GM12801 (cell line): Measurements from ENCODE around the gene ATG9B.

Experiments used
- CTCF ChIP-seq: IDR thresholded peaks from one replicate; pipeline ENCODE4 v1.5.1; 2011; ENCODE audit warnings: control low read depth; ENCODE audit not compliant: insufficient read length; ENCODE audit errors: extremely low read depth

ATG9B gene

DNA sequence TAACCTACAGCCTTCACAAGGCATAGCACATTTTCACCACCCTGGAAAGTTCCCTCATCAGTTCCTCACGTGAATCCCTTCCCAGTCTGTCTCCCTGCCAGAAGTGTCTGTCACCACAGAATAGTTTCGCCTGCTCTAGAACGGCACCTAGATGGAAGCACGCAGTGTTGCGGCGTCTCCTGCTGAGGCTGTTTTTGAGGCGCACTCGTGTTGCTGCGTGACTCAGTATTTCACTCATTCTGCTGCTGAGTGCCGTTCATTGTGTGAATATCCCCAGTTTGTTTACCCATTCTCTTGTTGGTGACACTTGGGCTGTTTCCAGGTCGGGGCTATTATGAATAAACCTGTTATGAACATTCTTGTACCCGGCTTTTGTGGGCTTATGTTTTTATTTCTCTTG, 20.7 kb downstream of the ATG9B start:
- TF ChIP-seq CTCF = no peak

- TF ChIP-seq CTCF = no peak
Measured at GRCh38 chr7:151001546-151001945, 22.7 kb downstream of the ATG9B start.

GRCh38 chr7:151000897-151001495, 23.3 kb downstream of the ATG9B start:
- no peak for TF ChIP-seq CTCF

DNA sequence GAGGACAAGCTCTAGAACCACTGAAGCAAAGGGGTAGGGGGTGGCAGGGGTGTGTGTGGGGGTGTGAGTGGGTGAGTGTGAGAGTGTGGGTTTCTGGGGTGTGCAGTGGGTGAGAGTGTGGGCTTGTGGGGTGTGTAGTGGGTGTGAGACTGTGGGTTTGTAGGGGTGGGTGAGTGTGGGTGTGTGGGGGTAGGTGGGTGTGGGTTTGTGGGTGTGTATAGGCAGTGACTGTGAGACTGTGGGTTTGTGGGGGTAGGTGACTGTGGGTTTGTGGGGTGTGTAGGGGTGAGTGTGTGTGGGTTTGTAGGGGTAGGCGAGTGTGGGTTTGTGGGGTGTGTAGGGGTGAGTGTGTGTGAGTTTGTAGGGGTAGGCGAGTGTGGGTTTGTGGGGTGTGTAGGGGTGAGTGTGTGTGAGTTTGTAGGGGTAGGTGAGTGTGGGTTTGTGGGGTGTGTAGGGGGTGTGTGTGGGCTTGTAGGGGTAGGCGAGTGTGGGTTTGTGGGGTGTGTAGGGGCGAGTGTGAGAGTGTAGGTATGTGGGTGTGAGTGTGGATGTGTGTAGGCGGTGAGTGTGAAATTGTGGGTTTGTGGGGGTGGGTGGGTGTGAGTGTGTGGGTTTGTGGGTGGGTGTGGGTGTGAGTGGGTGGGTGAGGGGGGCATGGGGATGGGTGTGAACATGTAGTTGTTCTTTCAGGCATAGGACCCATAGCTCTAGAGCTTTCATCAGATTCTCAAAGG, 24.6 kb downstream of the ATG9B start:
- TF ChIP-seq CTCF = no peak

GRCh38 chr7:150999001-150999400, 25.3 kb downstream of the ATG9B start:
- no peak for TF ChIP-seq CTCF

- TF ChIP-seq CTCF = no peak
Measured at GRCh38 chr7:150998341-150998740, 26.0 kb downstream of the ATG9B start.

GRCh38 chr7:150997817-150998216, 26.5 kb downstream of the ATG9B start:
- TF ChIP-seq CTCF = no peak
